Measurements from ENCODE around the gene COL4A2.

COL4A2 gene

DNA sequence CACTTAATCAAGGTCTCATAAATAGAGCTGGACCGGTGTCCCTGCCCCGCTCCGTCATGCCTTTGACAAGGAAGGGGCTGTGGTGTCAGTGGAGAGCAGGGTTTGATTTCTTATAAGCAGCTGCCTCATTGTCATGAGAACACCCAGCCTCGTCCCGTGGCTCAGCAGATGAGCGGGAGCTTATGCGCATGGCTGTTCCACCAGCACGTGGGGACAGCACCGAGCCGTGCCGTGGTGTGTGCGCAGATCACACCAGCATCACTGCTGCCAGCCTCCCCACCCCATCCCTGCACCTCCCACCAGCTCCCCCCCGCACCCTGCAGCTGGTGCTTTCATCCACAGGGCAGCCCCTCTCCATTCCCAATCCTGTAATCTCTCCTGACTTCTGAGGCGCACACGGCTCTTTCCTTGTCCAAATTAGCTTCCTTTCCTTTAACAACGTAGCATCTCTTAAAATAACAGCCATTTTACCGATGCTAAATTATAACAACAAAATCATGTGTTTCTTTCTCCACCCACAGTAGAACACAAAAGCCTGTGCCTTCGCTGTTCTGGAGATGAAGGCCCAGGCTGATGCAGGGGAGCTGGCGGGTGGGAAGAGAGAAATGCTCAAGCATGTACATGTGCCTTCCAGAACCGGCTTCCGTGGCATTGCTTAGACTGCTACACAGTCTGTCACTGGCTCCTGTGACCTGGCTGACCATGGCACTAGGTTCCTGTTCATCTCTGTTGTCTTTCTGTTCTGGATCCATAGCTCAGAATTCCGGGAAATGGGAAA, 157.7 kb downstream of the COL4A2 start:
- FAIRE-seq: no peak
- no peak for DNase-seq (ENCODE audit: insufficient read length, low spot score)

DNA sequence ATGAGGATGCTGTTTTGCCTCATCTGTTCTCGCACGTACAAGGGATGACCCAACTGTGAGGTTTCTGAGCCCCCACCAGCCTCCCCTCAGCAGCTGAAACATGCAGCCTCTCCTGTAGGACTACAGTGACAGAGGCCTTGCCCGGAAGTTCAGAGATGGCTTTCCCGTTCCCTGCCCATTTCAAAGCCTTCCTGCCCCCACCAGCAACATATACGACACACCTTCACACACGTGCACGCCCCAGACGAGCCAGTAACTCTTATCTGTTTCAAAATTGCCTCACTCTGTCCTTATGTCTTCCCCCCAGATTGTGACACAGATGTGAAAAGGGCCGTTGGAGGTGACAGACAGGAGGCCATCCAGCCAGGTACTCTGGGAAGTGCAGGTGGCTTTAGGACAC, 158.6 kb downstream of the COL4A2 start:
- DNase-seq (ENCODE audit: insufficient read length, low spot score): no peak
- no peak for FAIRE-seq

DNA sequence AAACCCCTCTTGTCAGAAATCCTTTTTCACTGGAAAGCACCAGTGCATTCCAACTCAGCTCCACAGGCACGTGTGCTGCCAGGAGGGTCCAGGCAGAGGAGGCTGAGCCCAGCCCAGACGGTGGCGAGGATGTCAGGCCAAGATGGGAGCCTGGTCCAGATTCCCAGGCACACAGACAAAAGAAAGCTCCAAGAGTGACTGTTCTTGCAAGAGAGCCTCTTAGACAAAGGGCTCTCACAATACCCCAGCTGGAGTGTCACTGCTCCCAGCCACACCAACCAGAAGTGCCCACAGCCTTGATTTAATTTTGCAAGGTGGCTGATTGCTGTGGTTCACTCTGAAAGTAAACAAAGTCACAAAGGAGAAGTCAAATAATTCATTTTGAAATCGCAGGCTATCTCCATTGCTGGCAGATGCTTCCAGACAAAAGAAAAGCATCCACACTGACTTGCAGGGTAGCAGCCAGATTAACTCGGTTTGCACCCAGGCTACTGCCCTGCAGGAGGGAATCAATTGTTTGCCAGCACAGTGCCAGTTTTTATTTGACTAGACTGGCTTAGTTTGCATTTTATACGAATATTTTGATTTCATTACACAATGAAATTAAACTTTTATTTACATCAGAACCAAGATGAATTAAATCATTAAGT, 159.3 kb downstream of the COL4A2 start:
- FAIRE-seq (no peak), DNase-seq (ENCODE audit: insufficient read length, low spot score) (no peak)

DNA sequence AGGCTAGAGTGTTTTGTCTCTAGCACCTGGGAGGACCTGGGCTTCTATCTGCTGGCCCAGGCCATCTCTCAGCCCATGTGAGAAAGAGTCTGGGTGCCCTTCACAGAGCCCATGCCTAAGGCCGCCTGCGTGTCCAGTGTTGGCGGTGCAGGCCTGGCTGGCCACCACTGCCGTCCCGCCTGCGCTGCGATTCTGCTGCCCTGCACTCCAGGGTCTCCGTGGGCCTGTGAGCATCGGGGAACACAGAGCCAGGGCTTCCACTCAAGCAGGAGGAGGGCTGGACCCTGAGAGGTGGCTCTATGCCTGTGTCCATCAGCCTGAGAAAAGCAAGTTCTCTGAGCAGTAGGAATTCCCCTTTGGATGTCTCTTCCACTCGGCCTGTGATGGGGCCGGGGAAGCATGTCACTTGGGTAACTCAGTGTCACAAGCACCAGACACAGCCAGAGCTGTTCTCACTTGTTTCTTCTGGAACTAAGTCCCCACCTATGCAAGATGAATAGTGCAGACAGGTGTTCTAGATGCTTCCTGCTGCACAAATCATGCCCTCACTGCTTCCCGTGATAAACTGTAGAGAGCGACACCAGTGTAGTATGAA, 160.5 kb downstream of the COL4A2 start:
- DNase-seq (ENCODE audit: insufficient read length, low spot score): no peak
- FAIRE-seq: no peak

DNA sequence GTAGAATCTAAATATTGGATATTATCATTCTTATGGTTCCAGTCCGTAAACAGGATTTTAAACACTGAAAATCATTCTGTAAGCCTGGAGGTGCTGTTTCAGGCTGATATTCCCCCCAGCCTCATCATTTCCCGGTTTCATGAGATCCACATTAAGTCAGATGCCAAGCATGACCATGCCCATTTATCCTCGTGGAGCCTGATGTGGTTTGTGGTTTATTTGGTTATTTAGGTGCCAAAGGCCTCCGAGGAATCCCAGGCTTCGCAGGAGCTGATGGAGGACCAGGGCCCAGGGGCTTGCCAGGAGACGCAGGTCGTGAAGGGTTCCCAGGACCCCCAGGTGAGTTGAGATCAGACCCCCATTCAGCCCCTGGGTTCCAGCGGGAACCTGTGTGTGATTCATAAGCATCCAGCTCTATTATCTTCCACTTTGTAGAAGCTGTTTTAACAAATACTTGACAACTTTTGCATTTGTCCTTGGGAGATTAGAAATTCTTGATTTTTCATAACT, 162.0 kb downstream of the COL4A2 start:
- DNase-seq (ENCODE audit: insufficient read length, low spot score) (no peak), FAIRE-seq (no peak)

DNA sequence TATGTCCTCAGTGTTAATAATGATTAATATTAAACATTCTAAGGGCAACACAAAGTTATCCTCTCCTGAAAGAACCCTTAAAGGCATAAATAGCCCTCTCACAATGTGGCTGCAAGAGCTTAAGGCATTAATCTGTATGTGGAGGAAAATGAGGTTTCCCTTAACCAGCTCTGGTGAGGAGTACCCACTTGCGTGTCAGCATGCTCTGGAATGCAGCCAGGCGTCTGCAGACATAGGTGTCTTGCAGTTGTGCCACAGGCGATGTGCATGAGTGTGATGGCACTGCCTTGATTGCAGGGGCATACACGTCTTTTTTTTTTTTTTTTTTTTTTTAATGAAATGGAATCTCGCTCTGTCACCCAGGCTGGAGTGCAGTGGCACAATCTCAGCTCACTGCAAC, 162.5 kb downstream of the COL4A2 start:
- FAIRE-seq: no peak
- no peak for DNase-seq (ENCODE audit: insufficient read length, low spot score)

DNA sequence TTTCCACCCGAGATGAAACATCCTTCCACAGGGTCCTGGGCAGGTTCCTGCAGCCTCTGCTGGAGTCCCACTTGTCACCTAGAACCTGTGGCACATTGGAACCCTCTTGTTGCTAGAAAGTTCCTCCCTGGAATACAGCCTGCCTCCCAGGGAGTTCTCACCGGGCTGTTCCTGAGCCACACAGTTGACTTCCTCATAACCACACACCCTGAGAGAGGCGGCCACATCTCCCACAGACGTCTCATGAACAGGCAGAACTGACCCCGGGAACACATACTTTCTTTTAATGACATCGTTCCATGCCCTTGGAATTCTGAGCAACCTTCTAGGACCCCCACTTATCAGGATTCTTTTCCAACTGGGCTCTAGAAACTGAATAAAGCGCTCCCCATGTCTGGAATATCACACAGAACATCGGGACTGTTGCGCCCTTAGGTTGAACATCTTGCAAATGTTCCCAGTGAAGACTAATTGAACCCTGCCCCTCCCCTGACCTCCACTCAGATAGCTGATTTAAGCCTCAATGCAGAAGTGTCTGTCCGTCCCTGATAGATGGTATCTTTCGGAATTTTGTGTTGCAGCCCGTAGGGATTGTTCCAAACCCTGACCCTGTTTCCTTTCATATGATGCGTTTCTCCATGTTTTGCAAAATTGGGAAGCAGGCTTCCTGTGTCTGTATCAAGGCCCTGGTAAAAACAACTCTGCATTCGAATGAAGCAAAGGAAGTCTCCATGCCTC, 163.4 kb downstream of the COL4A2 start:
- FAIRE-seq: no peak
- DNase-seq (ENCODE audit: insufficient read length, low spot score): no peak

DNA sequence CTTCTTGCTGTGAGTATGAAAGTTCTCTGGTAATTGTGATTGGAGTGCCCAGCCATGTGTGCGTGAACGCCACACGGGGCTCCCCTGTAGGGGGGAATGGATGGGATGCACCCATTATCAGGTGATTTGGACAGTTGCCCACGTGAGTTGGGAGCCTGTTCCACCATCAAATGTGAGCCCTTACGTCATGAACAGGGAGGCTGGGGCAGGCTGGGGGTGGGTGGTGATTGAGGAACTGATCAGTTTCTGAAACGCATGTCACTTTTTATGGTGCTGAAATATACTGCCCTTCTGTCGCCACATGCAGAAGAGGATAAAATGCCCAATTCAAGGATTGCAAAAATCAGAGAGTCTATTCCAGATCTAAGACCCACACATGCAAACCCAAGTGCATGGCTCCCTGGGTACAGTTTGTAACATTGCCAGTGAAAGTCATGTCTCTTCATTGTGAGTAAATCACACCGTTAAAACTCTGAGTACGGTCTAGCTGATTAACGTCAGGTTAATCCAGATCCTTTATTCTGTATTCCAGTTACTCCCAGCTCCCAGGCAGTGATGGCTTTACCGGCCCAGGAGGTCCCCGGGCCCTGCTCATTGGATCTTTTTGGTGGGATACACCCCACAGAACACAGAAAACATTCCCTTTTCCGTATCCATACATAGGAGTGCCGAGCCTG, 164.2 kb downstream of the COL4A2 start:
- DNase-seq (ENCODE audit: insufficient read length, low spot score) (no peak), FAIRE-seq (no peak)

DNA sequence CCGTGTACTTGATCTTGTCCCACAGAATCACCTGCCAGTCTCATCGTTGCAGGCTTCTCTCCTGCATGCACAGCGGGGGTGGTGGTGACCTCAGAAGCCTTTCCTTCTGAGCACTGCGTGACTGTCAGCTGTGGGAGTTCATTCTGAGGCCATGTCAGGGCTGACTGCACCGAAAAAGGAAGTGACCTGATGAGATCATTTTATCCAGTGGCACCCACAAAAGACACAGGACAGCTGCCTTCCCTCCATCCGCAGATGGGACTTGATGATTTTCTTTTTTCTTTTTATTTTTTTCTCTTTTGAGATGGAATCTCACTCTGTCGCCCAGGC, 164.7 kb downstream of the COL4A2 start:
- no peak for FAIRE-seq
- no peak for DNase-seq (ENCODE audit: insufficient read length, low spot score)

DNA sequence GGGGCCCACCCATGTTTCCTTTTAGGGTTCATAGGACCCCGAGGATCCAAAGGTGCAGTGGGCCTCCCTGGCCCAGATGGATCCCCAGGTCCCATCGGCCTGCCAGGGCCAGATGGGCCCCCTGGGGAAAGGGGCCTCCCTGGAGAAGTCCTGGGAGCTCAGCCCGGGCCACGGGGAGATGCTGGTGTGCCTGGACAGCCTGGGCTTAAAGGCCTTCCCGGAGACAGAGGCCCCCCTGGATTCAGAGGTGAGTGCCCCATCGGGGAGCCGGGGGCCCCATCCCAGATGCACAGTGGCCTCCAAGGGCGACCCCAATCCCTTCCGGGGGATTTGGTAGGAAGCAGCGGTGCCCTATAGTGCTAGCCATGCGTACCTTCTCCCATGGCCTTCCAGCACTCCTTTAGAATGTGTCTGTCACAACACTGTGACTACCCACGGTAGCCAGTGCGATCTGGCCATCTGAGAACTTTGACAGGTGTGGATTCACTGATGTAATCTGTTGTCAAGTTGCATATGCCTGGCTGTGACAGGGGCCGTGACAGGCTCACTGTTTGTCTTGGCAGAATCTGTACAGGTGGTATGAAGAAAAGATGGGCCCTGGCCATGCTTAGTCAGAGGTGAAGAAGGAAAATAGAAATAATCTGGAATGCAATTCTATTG, 165.9 kb downstream of the COL4A2 start:
- FAIRE-seq (no peak), DNase-seq (ENCODE audit: insufficient read length, low spot score) (no peak)

DNA sequence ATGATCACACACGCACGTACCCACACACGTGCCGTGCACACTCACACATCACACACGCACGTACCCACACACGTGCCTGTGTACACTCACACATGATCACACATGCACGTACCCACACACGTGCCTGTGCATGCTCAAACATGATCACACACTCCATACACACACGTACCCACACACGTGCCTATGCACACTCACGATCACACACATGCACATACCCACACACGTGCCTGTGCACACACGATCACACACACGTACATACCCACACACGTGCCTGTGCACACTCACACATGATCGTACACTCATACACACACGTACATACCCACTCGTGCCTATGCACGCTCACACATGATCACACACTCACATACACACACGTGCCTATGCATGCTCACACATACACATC, 167.6 kb downstream of the COL4A2 start:
- peak; percentile 93 for FAIRE-seq

DNA sequence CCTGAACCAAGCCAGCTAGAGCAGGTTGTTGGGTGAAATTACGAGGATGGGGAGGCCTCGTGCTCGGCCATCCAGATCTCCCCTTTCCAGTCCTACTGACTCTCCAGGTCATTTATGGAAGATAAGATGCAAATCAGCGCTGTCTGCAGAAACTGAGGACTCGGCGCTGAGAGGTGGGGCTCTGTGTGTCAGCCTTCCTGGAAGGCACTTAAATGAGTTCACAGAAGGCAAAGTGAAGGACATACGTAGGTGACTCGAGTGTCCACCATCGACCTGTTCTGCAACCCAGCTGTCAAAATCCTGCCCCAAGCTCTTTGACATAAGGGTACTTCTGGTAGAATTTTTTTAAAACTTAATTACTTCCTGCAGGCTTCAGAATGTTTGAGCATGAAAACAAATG, 168.0 kb downstream of the COL4A2 start:
- no peak for DNase-seq (ENCODE audit: insufficient read length, low spot score)
- no peak for FAIRE-seq

More for the DNA sequence above, 167.6 kb downstream of the COL4A2 start:
- no peak for DNase-seq (ENCODE audit: insufficient read length, low spot score)

DNA sequence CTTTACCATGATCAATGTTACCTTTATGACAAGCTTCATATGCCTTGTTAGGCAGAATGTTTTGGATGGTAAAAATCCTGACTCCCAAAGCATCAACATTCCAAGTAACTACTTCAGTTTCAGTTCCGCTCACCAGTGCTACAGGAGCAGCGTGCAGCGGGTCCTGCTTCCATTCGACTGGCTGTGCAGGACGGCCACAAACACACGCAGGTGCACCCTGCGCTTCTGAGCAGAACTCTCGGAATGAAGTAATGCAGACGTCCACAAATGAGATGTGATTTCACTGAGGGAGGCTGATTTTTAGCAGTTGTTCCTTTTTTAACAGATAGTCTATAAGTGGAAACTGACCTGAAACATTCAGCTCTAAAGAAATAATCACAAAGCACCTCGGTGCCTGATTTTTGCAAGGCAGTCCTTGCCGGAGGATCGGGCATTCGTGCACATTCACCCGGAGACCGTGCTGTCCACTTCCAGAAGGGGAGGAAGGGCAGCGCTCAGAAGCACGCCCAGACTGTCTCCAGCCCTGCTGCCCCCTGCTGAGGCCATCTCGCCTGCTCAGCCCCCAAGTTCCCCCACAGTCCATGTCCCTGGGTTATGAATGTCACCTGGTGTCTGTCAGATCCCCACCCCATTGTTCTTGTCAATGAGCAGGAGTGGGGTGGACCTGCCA, 168.6 kb downstream of the COL4A2 start:
- FAIRE-seq (no peak), DNase-seq (ENCODE audit: insufficient read length, low spot score) (no peak)

DNA sequence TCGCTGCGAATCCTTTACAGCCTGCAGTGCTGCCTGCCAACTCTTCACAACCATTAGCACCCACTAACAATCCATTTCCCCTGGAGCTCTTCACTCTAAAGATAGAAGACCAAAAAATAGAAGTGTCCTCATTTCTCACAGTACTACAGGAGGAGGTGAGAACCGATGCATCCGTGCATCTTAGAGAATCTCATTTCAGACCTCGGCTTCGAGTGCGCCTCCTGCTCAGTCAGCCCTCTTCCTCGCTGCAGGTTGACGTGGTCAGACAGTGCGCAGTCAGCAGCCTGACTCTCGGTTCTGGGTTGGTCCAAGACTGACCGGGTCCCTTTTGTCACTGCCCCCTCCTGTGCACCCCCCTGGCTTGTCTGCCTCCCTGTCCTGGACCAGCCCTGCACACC, 169.1 kb downstream of the COL4A2 start:
- DNase-seq (ENCODE audit: insufficient read length, low spot score): no peak
- FAIRE-seq: no peak

DNA sequence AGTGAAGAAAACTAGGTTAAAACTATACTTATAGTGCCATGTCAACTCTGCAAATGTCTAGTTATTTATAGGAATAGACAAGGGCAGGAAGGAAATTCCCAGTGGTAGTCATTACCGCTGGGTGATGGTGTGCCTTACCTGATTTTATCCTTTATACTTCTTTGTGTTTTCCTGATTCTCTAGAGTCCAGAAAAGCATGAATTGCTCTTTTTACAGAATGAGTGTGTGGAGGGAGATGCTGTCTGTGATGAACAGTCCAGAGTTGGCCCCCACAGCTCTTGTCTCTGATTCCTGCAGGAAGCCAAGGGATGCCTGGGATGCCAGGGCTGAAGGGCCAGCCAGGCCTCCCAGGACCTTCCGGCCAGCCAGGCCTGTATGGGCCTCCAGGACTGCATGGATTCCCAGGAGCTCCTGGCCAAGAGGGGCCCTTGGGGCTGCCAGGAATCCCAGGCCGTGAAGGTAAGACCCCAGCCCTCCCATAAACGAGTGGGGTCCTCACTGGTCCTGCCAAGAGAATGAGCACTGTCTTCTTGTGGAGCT, 170.7 kb downstream of the COL4A2 start:
- FAIRE-seq (no peak), DNase-seq (ENCODE audit: insufficient read length, low spot score) (no peak)

DNA sequence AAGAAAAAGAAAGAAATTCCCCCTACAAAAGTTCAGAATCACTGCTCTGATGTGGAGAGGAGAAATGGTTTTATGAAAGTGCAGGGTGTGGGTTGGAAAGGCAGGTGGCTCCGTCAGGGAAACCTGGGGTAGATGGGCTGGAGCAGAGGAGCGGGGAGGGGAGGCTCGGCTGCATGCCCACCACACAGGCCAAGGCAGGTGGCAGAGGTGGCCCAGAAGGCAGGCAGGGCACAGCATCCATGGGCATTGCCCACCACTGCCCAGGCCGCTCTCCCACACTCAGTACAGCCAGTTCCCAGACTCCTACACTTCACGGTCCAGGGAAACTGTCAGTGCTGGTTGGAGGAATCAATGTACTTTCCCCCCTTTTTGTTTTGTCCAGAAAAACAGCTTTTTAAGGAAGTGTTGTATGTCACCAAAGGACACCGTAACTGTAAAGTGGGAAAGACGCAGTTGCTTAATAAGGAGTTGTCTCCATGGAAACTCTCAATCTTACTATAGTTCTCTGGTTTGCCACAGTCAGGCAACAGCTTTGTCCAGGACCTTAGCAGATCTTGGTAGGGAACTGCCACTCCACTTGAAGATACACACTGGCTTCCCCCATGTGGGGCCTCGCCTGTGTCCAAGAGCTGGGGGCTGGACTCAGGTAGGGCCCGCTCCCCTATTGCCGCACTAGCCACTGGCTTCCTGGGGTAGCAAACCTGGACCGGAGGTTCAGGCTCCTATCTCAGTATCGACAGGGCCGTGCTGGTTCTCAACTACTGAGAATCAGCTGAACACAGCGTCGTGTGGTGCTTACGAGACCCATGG, 171.5 kb downstream of the COL4A2 start:
- DNase-seq (ENCODE audit: insufficient read length, low spot score) (no peak), FAIRE-seq (no peak)

DNA sequence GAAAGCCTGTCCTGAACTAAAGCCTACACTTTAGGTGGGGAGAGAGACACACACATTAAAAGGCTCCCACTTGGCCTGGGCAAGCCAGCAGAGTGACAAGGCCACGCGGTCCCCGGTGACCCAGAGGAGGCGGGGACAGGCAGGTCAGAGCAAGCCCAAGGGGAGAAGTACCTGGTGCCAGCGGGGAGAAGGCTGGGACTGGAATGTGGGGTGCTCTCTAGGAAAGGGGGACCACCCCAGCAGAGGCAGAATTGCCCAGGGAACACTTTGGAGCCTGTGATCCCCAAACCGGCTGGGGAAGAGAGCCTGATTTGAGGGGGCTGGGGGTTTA, 172.1 kb downstream of the COL4A2 start:
- FAIRE-seq (no peak), DNase-seq (ENCODE audit: insufficient read length, low spot score) (no peak)

DNA sequence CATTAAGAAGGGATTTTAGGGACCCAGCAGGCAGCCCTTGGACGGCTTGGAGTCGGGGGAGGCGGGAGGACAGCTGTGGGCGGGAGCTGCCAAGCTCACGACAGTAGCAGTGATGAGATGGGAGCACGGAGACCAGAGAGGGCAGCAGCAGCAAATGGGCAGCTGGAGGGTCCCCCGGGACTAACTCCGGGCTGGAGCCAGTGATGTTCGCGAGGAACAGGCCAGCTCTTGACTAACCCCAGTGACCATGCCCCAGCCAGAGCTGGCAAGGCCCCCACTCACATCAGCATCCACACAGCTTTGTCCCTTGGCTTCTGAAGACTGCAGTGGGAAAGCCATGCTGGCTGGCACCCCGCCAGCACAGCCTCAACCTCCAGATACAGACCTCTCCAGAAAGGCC, 172.6 kb downstream of the COL4A2 start:
- DNase-seq (ENCODE audit: insufficient read length, low spot score): no peak
- FAIRE-seq: no peak

DNA sequence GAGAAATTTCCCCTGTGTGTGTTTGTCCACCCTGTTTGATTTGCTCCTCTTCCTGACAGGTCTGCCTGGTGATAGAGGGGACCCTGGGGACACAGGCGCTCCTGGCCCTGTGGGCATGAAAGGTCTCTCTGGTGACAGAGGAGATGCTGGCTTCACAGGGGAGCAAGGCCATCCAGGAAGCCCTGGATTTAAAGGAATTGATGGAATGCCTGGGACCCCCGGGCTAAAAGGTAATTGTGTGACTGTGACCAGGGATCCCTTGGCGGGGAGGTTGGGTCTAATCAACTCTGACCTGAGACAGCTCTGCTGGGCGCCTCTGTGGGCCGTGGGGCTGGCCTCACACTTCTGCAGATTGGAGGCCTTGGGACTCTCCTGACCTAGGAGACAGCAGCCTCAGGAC, 173.1 kb downstream of the COL4A2 start:
- FAIRE-seq (no peak), DNase-seq (ENCODE audit: insufficient read length, low spot score) (no peak)
